ENCODE data around the gene AIFM1.

Gene AIFM1

DNA sequence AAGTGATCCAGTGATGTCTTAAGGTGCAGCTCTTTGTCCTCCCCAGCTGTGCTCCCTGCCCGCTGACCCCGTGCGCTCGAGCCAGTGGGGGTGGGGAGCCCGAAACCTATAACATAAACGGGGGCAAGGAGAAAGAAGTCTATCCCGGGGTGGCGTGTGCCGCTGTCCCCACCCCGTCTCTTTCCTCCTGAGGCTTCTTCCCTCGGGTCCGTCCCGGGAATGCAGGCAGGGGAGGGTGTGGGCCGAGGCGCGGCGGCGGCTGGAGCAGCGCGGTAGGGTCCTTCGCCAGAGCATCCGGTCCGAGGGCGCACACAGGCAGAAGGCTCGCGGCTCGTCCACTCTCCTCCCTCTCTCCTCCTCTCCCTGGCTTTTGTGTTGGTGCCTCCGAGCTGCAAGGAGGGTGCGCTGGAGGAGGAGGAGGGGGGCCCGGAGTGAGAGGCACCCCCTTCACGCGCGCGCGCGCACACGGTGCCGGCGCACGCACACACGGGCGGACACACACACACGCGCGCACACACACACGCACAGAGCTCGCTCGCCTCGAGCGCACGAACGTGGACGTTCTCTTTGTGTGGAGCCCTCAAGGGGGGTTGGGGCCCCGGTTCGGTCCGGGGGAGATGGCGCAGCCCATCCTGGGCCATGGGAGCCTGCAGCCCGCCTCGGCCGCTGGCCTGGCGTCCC, 5.9 kb upstream of the AIFM1 start, which contains the start of gene RAB33A:
TSS of gene RAB33A (plus strand) at position 517 of the 681 bp plus-strand sequence. CDS start at position 618, 101 bp downstream.
- in situ Hi-C loops (cut with HindIII; ENCODE audit: low sequenced_read_pairs), result no loop called here

DNA sequence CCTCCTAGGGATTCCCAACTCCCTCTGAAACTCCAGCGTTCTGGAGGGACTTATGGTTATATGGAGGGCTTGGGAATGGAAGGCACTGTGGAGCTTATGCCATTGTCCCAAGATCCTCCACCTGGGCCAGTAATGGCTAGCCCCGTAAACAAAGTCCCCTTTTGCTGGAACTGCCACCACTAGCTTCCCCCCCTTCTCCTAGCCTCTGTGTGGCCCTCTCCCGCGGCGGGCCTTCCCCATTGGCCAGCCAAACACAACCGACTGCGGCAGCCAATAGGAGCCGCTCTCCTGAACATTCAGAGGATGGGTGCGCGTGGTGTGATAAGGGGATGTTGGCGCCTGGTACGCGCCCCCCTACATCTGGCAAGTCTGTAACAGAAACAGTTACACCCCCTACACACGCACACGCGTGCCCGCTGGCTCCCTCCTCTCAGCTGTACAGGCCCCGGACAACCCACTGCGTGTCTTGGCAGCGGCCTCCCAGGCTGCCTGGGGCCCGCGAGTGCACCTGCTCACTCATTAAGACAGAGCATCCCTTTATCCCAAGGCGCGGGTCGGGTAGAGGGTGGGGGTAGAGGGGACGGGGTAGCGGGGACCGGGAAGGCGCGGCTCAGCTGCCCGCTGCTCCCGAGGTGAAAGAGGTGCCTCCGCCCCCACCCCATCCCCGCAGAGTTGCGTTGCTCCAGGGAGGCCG, 5.3 kb upstream of the AIFM1 start:
- in situ Hi-C loops (cut with HindIII; ENCODE audit: low sequenced_read_pairs), result no loop called here

DNA sequence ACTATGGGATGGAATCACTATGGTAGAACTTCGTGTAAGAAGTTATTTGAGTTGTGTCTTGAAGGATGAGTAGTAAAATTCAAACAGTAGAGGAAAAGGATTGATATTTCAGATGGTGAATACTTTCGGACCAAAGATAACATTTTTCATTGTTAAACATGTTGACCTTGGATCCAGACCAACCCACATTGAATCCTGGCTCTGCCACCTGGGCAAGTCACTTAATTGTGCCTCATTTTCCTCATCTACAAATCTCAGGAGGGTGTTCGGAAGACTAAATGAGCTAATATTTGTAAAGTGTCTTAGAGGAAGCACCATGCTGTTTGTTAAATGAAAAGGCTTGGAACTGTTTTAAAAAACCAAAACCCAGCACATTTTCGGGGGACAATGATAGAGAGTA, 1.4 kb upstream of the AIFM1 start:
- in situ Hi-C loops (cut with HindIII; ENCODE audit: low sequenced_read_pairs), result no loop called here

DNA sequence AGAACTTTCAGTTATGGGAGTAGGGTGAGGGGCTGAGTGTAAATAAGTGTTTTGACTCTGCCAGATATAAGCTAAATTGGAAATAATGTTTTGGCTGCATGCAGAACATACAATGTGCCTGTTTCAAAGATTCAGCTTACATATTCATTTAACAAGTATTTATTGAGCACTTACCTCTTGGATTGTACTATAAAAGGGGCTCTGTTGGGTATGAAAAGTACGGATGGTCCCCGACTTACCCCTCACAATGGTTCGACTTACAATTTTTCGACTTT, 799 bp upstream of the AIFM1 start:
- in situ Hi-C loops (cut with HindIII; ENCODE audit: low sequenced_read_pairs), result no loop called here

DNA sequence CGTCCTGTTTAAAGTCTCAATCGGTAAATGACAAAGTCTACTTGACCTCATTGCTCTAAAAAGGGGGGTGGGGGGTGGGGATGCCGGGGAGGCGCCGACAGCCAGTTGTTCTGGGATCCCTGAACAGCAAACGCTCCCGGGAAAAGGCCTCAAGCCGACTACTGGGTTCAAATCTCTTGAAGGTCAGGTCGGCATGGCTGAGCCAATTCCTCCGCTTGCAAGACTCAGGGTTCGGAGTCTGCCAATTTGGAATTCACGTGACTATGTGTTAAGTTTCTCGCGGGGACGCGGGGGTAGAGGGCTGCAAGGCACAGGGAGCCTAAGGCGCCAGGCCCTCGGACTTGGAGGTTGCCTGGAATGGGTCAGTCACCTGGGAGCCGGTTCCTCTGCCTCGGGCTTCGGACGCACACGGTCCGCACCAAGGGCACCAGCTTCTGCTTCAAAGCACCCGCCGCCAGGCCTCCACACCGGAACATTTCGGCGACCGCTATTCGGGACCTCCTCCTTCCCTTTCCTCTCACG, 399 bp downstream of the AIFM1 start:
- in situ Hi-C loops (cut with HindIII; ENCODE audit: low sequenced_read_pairs), result no loop called here

DNA sequence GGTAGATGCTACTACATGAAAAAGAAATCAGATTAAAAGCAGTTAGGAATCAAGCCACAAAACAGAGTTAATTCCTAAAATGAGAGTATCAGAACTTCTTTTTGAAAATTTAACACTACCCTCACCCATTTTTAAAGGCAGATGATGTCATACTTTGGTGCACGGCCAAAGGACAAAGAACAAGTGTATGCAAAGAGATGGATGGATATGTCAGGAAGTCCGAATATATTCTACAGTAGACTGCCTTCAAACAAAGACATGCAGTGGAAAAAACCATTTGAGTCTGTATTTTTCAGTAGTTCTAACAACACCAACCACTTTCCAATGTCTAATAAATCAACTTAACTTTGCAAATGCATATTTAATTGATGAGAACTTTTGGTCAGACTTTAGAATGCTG, 2.2 kb downstream of the AIFM1 start:
- in situ Hi-C loops (cut with HindIII; ENCODE audit: low sequenced_read_pairs), result no loop called here

DNA sequence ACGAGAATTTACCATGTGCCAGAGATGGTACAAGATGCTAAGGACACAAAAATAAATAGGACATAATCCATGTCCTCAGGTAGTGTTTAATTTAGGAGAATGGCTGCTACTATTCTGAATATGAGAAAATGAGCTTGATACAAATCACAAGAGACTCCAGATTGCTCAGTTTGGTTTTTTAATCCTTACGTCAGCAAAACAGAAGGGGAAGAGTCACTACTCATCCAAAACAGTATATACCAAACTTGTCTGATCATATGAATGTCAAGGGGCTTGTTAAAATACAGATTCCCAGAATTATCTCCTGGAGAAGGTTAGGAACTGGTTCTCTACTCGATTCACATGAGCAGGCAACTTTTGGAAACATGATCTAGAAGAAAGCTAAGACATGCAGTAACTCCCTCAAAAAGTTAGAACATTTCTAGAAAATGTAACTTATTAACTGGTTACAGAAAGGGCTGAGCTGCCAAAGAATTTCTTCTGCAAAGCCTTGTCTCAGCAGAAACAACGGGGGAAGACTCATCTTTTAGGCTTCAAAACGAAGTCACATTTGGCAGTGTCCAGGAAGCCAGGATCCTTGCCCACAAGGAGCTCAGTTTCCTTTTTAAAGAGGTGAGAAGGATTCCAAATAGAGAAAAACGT, 3.4 kb downstream of the AIFM1 start:
- in situ Hi-C loops (cut with HindIII; ENCODE audit: low sequenced_read_pairs), result no loop called here

DNA sequence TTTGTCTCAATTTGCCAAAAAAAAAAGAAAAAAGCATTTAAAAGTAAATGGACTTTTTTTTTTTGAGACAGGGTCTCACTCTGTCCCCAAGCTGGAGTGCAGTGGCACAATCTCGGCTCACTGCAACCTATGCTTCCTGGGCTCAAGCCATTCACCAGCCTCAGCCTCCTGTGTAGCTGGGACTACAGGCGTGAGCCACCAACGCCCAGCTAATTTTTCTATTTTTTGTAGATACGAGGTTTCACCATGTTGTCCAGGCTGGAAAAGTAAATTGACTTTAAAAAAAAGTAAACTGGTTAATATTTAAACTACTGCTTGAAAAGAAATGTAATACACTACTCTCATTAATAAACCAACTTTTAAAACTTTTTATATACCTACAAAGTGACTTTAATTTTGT, 5.9 kb downstream of the AIFM1 start:
- in situ Hi-C loops (cut with HindIII; ENCODE audit: low sequenced_read_pairs), result loop anchor here (10.0 kb wide), 1 partner anchor 55 kb away; no protein-coding TSS in a partner anchor

DNA sequence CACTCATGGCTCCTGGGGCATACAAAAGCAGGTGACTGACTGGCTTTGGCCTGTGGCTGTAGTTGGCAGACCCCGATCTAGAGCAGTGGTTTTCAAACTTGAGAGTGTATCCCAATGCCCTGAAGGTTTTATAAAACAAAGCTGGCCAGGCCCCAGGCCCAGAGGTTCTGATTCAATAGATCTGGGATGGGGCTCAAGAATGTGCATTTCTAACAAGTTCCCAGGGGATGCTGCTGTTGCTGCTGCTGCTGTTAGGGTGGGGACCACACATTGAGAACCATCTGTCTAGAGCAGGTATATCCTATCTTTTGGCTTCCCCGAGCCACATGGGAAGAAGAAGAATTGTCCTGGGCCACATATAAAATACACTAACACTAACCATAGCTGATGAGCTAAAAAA, 7.3 kb downstream of the AIFM1 start:
- in situ Hi-C loops (cut with HindIII; ENCODE audit: low sequenced_read_pairs), result loop anchor here (10.0 kb wide), 1 partner anchor 56 kb away; no protein-coding TSS in a partner anchor

DNA sequence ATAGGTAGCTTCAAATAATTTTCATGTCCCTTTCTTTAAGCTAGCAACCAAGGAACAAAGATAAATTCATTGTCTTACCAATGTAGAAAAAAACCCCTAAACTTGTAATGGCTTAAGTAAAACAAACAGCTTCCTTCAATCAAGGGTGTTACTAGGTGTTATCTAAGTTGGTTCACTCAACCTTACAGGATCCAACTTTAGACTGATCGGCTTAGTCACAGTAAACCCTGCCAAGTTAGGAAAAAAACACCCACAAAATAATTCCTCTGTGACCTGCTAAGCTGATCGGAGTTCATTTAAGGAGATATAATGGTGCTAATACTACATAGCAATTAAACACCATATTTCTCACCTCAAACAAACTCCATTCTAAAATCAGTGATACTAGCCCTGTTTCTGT, 10.1 kb downstream of the AIFM1 start:
- in situ Hi-C loops (cut with HindIII; ENCODE audit: low sequenced_read_pairs), result loop anchor here (10.0 kb wide), 1 partner anchor 59 kb away; no protein-coding TSS in a partner anchor

DNA sequence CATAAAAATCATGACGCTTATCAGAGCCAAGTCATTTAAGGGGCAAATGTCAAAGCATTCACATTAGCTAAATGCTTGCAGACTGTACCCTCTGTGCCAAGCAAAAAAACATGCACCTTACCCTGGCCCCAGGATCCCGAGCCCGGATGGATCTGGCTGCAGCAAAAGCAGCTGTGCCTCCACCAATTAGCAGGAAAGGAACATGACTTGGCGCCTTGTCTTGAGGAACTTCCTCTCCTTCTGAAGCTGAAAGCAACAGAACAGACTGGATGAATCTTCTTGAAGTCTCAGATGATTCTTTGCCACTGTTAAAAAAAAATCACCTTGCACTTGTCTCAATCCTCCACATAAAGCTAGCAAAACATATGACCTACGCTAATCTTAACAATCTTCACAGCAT, 18.0 kb downstream of the AIFM1 start:
- in situ Hi-C loops (cut with HindIII; ENCODE audit: low sequenced_read_pairs), result no loop called here

DNA sequence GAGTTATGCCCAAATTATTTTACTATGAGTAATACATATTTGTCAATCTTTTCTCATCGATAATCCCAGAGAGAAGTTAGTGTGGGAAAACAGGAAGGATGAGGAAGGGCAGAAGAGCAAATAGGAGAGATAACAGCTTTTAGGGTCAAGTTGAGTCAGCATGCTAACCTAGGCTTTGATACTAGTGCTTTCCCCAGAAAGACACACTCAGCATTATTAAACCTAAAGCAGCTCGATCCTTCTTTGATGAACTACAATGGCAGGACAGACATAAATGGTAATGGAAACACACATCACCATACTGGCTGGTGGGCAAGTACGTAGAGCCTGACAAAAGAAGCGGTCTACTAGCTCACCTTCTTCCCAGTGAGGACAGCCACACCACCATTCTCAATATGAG, 20.5 kb downstream of the AIFM1 start:
- in situ Hi-C loops (cut with HindIII; ENCODE audit: low sequenced_read_pairs), result no loop called here

DNA sequence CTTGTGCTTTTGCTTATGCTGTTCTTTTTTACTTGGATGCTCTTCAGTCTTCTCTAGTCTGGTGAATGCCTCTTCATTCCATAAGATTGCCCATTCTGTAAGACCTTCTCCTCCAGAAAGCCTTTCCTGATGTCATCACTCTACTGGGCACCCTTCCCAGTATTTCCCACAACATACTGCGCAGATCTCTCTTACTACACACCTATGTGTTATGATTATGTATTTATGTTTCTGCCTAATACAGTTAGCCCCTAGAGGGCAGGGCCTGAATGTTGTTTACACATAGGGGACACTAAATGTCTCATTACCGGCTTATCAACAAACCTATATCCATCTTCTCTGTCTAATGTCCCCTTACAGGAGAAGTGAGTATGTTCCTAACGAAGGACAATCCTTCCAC, 21.1 kb downstream of the AIFM1 start:
- in situ Hi-C loops (cut with HindIII; ENCODE audit: low sequenced_read_pairs), result no loop called here

DNA sequence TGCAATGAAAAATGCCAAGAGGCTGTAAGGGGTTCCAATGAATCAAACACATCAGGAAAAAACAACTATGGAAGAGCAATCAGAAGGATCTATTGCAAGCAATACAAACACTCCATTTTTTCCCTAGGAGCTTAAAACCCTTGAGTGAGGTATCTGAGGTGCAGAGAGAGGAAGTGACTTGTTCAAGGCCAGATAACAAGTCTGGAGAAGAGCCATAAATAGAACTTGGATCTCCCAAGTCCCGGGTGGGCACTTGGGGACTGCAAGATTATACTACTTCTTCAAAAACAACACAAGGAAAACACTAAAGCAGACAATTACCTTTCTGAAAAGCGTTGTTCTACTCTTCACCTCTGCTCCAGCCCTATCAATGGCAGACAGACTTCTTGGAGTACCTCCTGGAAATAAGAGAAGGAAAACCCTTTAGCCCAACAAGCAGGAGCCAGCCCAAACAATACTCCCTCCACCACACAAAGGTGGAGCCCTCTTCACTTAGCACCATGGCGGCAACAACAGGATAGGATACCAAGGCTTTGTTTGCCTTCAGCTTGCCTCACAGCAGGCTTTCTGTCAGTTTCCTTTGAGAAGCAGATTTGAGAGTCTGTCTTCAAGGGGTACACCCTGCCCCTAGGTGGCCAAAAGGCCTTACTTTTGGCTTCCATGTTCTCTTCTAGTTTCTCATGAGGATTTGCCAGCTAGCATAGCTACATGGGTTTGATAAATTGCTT, 26.0 kb downstream of the AIFM1 start:
- in situ Hi-C loops (cut with HindIII; ENCODE audit: low sequenced_read_pairs), result loop anchor here (10.0 kb wide), 1 partner anchor 55 kb away; no protein-coding TSS in a partner anchor

DNA sequence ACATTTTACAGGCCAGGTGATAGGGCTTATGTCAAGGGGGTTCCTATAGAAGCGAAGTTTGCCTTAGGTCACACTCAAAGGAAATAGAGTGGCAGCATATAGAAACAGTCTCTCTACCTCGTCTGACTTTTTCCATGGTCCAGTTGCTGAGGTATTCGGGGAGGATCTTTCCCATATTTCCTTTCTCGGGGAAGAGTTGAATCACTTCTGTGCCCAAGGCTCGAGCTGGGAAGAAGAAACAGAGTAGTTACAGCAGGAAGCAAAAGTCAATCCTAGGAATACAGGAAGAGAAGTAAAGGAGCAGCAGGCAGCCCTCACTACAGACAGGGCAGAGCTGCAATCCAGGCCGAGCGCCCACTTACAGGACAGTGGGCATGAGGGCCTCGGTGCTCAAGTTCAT, 28.7 kb downstream of the AIFM1 start:
- in situ Hi-C loops (cut with HindIII; ENCODE audit: low sequenced_read_pairs), result loop anchor here (10.0 kb wide), 1 partner anchor 58 kb away; no protein-coding TSS in a partner anchor

DNA sequence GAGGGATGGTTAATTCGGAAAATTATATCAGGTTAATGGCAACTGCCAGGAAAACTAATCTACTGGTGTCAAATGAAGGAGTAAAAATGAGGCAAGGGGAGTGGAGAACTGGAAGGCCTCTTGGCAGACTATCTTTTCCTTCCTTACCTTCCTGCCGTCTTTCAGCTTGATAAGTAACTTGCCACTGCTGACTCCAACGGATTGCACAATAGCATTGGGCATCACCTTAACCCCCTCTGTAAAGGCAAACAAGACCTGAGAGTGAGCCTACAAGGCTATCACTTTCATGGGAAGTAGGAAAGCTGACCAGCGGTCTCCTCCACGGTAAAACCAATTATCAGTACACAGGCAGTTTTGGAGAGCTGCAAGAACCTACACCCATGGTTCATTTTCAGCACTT, 29.1 kb downstream of the AIFM1 start:
- in situ Hi-C loops (cut with HindIII; ENCODE audit: low sequenced_read_pairs), result loop anchor here (10.0 kb wide), 1 partner anchor 58 kb away; no protein-coding TSS in a partner anchor

DNA sequence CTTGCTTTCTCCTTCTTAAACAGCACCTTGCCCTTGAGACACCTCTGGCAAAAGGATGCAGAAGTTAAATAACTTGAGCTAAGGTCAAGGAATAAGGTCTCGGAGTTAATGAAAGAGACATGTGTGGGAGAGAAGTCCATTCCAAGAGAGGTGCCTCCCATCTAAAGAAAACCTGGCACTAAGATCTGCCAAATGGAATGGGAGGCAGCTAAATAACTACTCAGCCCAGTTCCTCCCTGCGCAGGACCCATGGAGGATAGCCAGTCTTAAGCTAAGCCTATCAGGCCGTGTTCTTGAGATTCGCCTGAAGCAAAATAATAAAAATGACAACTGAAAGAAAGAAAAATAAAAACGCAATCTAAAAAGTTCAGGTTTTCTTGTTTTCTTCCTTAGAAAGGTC, 34.7 kb downstream of the AIFM1 start:
- in situ Hi-C loops (cut with HindIII; ENCODE audit: low sequenced_read_pairs), result loop anchor here (10.0 kb wide), 1 partner anchor 64 kb away; no protein-coding TSS in a partner anchor

DNA sequence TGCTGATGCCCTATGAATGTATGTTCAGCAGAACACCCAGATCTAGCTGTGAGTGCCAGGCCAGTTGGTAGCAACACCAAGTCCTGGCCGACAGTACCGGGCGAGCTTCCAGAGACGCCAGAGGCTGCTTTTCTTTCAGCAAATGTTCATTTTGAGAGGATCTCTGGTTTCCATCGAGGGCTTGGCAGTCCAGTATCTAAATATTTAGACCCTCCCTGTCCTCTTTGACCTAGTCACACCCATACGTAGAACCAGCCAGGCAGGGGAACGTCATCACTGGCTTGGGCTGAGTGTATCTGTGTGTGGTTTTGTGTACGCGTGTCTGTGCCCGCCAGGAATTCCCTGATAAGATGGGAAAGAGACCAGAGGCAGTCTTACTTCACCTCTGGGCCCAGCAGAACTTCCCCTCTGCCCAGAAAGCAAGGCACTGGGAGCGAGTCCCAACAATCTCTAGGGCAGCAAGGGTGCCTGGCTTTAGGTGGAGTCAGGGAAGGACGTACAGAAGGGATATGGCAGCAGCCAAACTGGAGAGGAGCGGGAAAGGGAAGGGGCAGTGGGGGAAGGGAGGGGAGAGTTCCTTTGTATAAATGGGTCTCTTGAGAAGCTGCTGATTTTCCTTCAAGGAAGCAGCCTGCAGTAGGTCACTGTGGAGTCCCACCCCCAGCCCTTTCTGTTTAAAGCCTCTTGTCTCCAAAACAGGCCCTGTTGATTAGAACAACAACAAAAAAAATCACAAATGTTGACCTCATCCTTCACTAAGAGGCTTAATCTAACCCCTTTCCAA, 40.4 kb downstream of the AIFM1 start:
- in situ Hi-C loops (cut with HindIII; ENCODE audit: low sequenced_read_pairs), result no loop called here

DNA sequence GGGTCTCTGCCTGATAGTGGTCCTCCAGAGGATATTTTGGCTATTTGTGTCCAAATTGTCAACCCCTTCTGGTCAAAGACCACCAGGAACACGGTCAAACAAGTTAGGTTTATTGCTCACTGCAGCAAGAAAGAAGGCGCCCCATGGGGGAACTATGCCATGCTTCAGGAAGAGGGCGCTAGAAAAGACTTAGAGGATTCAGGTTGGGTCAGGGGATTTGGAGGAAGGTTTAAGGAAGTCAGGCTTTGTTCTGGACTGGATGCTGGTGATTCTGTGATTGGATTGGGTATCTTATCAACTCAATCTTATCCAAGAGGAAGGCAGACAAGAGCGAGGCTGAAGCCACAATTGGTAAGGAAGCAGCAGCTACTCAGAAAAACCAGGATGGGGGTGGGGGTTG, 41.1 kb downstream of the AIFM1 start:
- in situ Hi-C loops (cut with HindIII; ENCODE audit: low sequenced_read_pairs), result no loop called here

DNA sequence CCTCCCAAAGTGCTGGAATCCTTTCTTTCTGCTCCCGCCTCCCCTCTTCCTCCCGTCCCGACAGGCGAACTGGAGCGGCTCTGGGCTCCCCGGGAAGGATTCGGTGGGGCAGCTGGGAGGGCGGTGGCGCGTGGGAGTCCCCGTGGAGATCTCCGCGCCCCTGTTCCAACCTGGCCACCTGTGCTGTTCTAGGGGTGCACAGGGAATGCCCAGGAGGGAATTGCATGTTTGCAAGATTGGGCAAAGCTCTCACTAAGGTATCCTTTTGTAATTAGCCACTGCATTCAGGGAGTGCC, 44.2 kb downstream of the AIFM1 start:
- in situ Hi-C loops (cut with HindIII; ENCODE audit: low sequenced_read_pairs), result no loop called here
